Trophoblast cell (in vitro differentiated cells and primary cell): ENCODE measurements around the gene EID3.

Experiments used
- DNase-seq, 2 donors: peaks; one replicate each; pipeline ENCODE4 v3.0.0-alpha.2; 2016
- H2AFZ ChIP-seq: 2 replicates; pipeline ENCODE4 v1.6.1; 2013; ENCODE audit warnings: low read length, moderate library complexity, mild to moderate bottlenecking; ENCODE audit not compliant: insufficient read depth, poor library complexity
- H2AK5ac ChIP-seq: 2 replicates; pipeline ENCODE4 v1.6.1; 2013; ENCODE audit warnings: mild to moderate bottlenecking, low read length
- H2BK120ac ChIP-seq: 2 replicates; pipeline ENCODE4 v1.6.1; 2013; ENCODE audit warnings: low read length, mild to moderate bottlenecking, moderate library complexity; ENCODE audit not compliant: insufficient read depth, poor library complexity
- H2BK12ac ChIP-seq: 2 replicates; pipeline ENCODE4 v1.6.1; 2013; ENCODE audit warnings: mild to moderate bottlenecking, low read length, moderate library complexity
- H2BK5ac ChIP-seq: 2 replicates; pipeline ENCODE4 v1.6.1; 2013; ENCODE audit warnings: low read length, low read depth, moderate library complexity, mild to moderate bottlenecking; ENCODE audit not compliant: poor library complexity
- H3K14ac ChIP-seq: 2 replicates; pipeline ENCODE4 v1.6.1; 2013; ENCODE audit warnings: mild to moderate bottlenecking, low read length
- H3K18ac ChIP-seq: 2 replicates; pipeline ENCODE4 v1.6.1; 2013; ENCODE audit warnings: mild to moderate bottlenecking, low read length
- H3K23ac ChIP-seq: 2 replicates; pipeline ENCODE4 v1.6.1; 2013; ENCODE audit warnings: low read length
- H3K27ac ChIP-seq: 2 replicates; pipeline ENCODE4 v1.5.1; 2013; ENCODE audit warnings: low read depth, mild to moderate bottlenecking, inconsistent platforms, low read length, moderate library complexity
- H3K27me3 ChIP-seq: 2 replicates; pipeline ENCODE4 v1.6.1; 2013; ENCODE audit warnings: inconsistent platforms, mild to moderate bottlenecking, low read length, moderate library complexity; ENCODE audit not compliant: insufficient read depth
- H3K36me3 ChIP-seq, 2 experiments: 1 replicate in 1 of 2; 2 replicates in 1 of 2; pipeline ENCODE4 v1.6.1; 2013; ENCODE audit warnings: low read length in 2 of 2, mild to moderate bottlenecking in 2 of 2, moderate library complexity in 1 of 2; ENCODE audit not compliant: insufficient read depth in 2 of 2, control insufficient read depth in 1 of 2
- H3K4ac ChIP-seq: 2 replicates; pipeline ENCODE4 v1.6.1; 2013; ENCODE audit warnings: low read depth, mild to moderate bottlenecking, low read length, moderate library complexity
- H3K4me1 ChIP-seq, 2 experiments: 1 replicate in 1 of 2; 2 replicates in 1 of 2; pipeline ENCODE4 v1.6.1; 2013; ENCODE audit warnings: low read length in 2 of 2, mild to moderate bottlenecking in 2 of 2, moderate library complexity in 1 of 2; ENCODE audit not compliant: insufficient read depth in 2 of 2, control insufficient read depth in 1 of 2
- H3K4me2 ChIP-seq: 2 replicates; pipeline ENCODE4 v1.6.1; 2013; ENCODE audit warnings: inconsistent platforms, mild to moderate bottlenecking, low read length, moderate library complexity
- H3K4me3 ChIP-seq: 2 replicates; pipeline ENCODE4 v1.5.1; 2013; ENCODE audit warnings: mild to moderate bottlenecking, low read depth, low read length, inconsistent platforms
- H3K79me1 ChIP-seq: one replicate; pipeline ENCODE4 v1.6.1; 2013; ENCODE audit warnings: low read length
- H3K79me2 ChIP-seq: 2 replicates; pipeline ENCODE4 v1.6.1; 2013; ENCODE audit warnings: low read length, mild to moderate bottlenecking; ENCODE audit not compliant: control insufficient read depth, insufficient read depth, poor library complexity
- H3K9ac ChIP-seq: 2 replicates; pipeline ENCODE4 v1.6.1; 2013; ENCODE audit warnings: mild to moderate bottlenecking, low read length
- H3K9me3 ChIP-seq: 2 replicates; pipeline ENCODE4 v1.6.1; 2013; ENCODE audit warnings: low read depth, mild to moderate bottlenecking, control low read depth, inconsistent platforms, low read length; ENCODE audit not compliant: insufficient read depth
- H4K12ac ChIP-seq: 2 replicates; pipeline ENCODE4 v1.6.1; 2013; ENCODE audit warnings: low read depth, mild to moderate bottlenecking, low read length, moderate library complexity
- H4K8ac ChIP-seq: 2 replicates; pipeline ENCODE4 v1.6.1; 2013; ENCODE audit warnings: low read depth, mild to moderate bottlenecking, low read length, moderate library complexity
- H4K91ac ChIP-seq: one replicate; pipeline ENCODE4 v1.6.1; 2013; ENCODE audit warnings: low read depth, mild to moderate bottlenecking, low read length, moderate library complexity
- WGBS: extraction: QIAGEN DNeasy Blood & Tissue Kit; methylation state at CpG from one replicate; pipeline ENCODE4 v1.1.7; 2013; ENCODE audit warnings: missing lambda C conversion rate; ENCODE audit not compliant: insufficient read length, insufficient coverage; ENCODE audit errors: extremely low coverage; 5-methylcytosine and 5-hydroxymethylcytosine counted together

The EID3 gene

DNA sequence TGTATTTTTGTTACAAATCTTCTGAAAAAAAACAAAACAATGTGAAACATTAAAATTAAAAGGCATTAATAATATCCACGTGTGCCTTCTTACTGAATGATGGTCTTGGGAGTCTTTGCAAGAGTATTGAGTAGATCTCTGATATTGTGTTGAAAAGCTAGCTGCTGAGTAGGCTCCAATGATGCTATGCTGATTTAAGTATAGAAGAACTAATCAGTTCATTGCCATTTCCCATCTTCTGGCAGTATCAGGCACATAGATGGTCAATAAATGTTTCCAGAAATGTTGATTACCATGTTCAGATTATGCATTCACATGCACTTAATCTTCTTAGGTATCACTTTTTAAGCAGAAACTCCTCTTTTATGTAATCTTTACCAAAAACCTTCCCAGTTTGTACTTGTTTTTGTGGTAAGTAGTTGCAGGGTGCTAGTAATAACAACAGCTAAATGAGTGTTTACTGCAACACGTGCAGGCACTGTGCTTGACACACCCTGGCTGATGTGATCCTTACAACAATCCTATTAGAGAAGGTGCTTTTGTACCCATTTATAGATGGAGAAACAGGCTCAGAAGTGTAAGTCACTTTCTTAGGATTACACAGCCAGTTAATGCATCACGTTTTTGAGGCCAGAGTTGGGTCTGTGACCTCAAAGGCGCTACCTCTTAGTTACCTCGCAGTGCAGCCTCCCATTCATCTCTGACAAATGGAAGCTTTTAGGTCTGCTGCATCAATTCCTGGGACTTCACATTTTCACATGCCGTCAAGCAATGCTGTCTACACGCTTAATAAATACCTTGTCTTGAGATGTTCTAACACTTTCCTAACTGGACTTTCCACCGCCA is 46.9 kb downstream of the EID3 start:
- Histone ChIP-seq H3K4me1 (no peaks in the 10 kb centered on the region), H3K23ac (no peak overlapping the region), H4K91ac (no peak overlapping the region), H3K18ac (no peak overlapping the region), H2BK12ac (no peak overlapping the region), H3K27me3 (no peaks in the 10 kb centered on the region), H3K27ac (no peak overlapping the region), H4K12ac (no peak overlapping the region), H3K79me2 (no peaks in the 10 kb centered on the region), H3K79me1 (no peaks in the 10 kb centered on the region), H3K9me3 (peaks cover 2% of the 10 kb centered on the region), H2BK5ac (no peak overlapping the region), H3K14ac (no peak overlapping the region), H2AK5ac (no peak overlapping the region), H3K4me3 (no peak overlapping the region), H3K4ac (no peak overlapping the region), H3K4me2 (no peak overlapping the region), H2BK120ac (no peak overlapping the region), H4K8ac (no peak overlapping the region), H3K36me3 (peaks cover 9 to 21% of the 10 kb centered on the region in 2 experiments), H2AFZ (no peak overlapping the region), H3K9ac (no peak overlapping the region)
- no CpG with 5 or more reads among the region's 8 CpGs for WGBS
- no peak for DNase-seq

DNA sequence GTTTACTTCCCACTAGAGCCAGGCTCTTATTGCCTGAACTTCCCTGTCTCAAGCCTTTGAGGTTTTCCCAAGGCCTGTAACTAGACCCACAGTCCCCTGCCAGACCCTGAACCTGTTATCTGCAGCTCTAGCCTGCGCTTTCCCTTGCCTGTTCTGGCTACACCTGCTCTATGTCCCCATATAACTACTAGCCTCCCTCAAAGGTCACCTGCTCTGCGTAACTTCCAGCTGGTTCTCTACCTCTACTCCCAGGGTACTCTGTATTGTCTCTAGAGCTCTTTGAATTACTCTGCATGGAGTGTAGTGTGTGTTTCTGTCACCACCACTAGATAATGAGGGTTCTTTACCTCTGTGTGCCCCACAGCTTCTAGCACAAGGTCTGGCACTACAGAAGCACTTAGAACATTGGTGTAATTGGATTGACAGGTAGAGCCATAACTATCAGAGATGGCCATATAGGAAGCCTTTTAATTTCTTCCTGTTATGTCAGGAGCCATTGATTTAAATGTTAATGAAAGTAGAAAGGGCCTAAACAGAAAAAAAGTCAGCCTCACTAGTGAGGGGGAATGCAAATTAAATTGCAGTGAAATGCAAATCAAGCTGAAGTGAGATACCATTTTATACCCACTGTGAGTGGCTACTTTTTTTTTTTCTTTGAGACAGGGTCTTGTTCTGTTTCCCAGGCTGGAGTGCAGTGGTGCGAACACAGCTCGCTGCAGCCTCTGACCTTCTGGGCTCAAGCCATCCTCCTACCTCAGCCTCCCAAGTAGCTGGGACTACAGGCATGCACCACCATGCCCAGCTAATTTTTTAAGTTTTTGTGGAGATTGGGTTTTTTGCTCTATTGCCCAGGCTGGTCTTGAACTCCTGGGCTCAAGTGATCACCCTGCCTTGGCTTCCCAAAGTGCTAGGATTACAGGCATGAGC is 47.8 kb downstream of the EID3 start:
- no peak for DNase-seq
- H3K4ac ChIP-seq: no peak overlapping the region
- H3K18ac ChIP-seq: no peak overlapping the region
- H2BK12ac ChIP-seq: no peak overlapping the region
- no peak overlapping the region for H3K14ac ChIP-seq
- no peaks in the 10 kb centered on the region for H3K79me1 ChIP-seq
- no peak overlapping the region for H3K4me3 ChIP-seq
- H2BK120ac ChIP-seq: no peak overlapping the region
- H3K23ac ChIP-seq: no peak overlapping the region
- H3K36me3 ChIP-seq: peaks cover 9 to 21% of the 10 kb centered on the region in 2 experiments
- H4K91ac ChIP-seq: no peak overlapping the region
- H4K12ac ChIP-seq: no peak overlapping the region
- peaks cover 2% of the 10 kb centered on the region for H3K9me3 ChIP-seq
- H3K4me2 ChIP-seq: no peak overlapping the region
- no peaks in the 10 kb centered on the region for H3K27me3 ChIP-seq
- no peak overlapping the region for H4K8ac ChIP-seq
- no peak overlapping the region for H2AFZ ChIP-seq
- no peaks in the 10 kb centered on the region for H3K79me2 ChIP-seq
- H2AK5ac ChIP-seq: no peak overlapping the region
- H3K9ac ChIP-seq: no peak overlapping the region
- no CpG with 5 or more reads among the region's 4 CpGs for WGBS
- H3K27ac ChIP-seq: no peak overlapping the region
- peaks cover 0 to 5% of the 10 kb centered on the region in 2 experiments for H3K4me1 ChIP-seq
- no peak overlapping the region for H2BK5ac ChIP-seq

DNA sequence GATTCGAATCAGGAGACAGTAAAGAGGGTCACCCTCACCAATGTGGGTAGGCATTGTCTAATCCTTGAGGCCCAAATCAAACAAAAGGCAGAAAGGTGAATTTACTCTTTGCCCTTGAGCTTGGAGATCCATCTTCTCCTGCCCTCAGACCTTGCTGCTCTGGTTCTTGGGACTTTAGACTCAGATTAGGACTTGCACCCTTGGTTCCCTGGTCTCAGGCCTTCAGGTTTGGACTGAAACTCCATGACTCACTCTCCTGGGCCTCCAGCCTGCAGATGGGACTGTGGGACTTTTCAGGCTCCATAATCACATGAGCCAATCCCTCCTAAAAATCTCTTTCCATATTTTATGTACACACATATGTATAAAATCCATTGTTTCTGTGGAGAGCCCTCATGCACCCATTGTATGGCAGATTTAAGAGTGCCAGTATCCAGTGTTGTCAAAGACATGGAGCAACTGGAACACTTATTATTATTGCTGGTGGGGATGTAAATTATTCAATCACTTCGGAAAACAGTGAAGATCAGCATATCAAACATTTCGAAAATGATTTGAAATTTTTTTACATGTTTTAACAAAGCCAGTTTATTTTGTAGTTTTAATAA is 48.7 kb downstream of the EID3 start:
- no peak overlapping the region for H3K18ac ChIP-seq
- no peak overlapping the region for H3K4me3 ChIP-seq
- no peak for DNase-seq
- no peak overlapping the region for H3K27ac ChIP-seq
- H3K23ac ChIP-seq: no peak overlapping the region
- peaks cover 9 to 21% of the 10 kb centered on the region in 2 experiments for H3K36me3 ChIP-seq
- no peak overlapping the region for H3K9ac ChIP-seq
- no peaks in the 10 kb centered on the region for H3K79me2 ChIP-seq
- H3K4ac ChIP-seq: no peak overlapping the region
- H3K14ac ChIP-seq: no peak overlapping the region
- no peak overlapping the region for H4K8ac ChIP-seq
- no peak overlapping the region for H3K4me2 ChIP-seq
- no peak overlapping the region for H2BK12ac ChIP-seq
- H4K12ac ChIP-seq: no peak overlapping the region
- H3K4me1 ChIP-seq: peaks cover 0 to 5% of the 10 kb centered on the region in 2 experiments
- H2AK5ac ChIP-seq: no peak overlapping the region
- WGBS: no CpG with 5 or more reads among the region's 3 CpGs
- no peak overlapping the region for H4K91ac ChIP-seq
- no peaks in the 10 kb centered on the region for H3K79me1 ChIP-seq
- no peaks in the 10 kb centered on the region for H3K27me3 ChIP-seq
- no peak overlapping the region for H2AFZ ChIP-seq
- H2BK5ac ChIP-seq: no peak overlapping the region
- peaks cover 2% of the 10 kb centered on the region for H3K9me3 ChIP-seq
- H2BK120ac ChIP-seq: no peak overlapping the region
